Embryonic facial prominence (tissue), 1 donor: ENCODE data around the gene GNB5.
"Not testable (repeated sequence)": the region's sequence is repeated elsewhere in the genome, so short reads cannot be mapped to it uniquely, and the experiment has no call there.

Experiments
- DNase-seq: peaks from one replicate; pipeline ENCODE4 v3.0.0-alpha.2; 2016; ENCODE audit errors: extremely low spot score

Gene GNB5

DNA sequence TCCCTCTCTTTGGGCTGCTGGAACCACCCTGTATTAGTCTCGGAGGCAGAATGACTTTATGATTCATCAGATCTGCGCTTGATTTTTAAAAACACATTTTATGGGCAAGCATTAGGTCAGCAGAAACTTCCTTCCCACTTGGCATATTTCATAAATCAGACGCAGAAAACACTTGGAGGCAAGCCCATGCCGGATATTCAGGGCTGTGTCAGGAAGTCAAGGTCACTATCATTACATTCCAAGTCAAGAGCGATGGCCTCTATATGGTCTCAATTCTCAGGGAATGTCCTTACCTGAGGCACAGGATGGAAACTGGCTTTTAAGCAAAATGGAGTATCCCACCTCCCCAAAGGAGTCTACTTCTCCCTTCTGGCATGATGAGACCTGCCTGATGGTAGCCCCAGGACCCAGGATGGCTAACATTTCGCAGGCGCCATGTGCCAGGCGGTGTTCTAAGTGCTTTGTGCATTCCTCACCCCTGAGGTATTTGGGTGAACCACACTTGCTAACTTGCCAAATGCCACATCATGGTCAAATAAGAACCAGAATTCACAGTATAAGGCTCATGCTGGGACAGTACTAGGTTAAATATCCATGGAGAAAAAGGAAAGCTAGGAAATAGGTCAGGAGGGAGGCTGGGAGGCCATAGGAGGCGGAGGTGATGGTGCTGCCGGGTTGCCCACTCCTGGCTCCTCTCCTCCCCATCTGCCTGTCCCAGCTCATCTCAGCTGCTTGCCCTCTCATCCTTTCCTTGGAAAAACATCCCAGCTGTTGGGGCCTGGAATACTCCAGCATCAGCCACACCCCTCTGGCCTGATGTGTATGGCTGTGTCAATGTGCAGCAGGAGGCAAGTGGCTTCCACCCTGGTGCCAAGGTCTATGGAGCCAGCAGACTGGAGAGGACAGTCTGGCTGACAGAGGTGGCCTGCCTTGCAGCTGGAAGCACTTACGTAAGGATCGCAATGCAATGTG is 97.4 kb downstream of the GNB5 start:
- DNase-seq: no peak

DNA sequence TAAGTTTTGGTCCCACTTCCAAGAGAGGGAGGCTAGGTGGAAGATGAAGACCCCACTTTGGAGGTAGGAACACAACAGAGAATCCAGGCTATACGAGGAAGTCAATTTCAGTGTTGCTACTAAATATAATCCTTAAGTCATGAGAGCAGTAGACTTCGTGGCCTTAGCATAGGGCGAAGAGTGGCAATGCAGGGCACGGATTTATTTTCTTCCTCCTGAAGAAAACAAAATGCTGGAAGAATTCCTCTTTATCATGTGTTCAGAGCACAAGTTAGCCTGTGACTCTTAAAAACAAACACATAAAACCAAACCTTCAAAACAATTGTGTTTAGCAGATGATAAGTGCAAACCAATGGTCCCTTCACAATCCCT is 98.0 kb downstream of the GNB5 start:
- no peak for DNase-seq

DNA sequence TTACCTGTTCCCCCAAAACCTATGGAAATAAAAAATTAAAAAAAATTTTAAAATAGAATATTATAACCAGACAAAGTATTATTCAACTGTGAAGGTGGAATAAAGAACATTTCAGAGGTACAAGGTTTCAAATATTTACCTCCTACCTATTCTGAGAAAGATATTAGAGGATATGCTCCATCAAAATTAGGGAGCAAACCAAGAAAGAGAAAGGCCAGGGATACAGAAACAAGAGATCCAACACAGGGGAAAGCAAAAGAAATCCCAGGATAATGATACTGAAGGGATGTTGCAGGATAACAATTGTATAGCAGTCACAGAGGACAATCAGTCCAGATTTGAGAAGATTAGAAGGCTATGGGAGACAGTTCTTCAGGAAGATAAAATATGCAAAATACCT is 101.0 kb downstream of the GNB5 start:
- no peak for DNase-seq

DNA sequence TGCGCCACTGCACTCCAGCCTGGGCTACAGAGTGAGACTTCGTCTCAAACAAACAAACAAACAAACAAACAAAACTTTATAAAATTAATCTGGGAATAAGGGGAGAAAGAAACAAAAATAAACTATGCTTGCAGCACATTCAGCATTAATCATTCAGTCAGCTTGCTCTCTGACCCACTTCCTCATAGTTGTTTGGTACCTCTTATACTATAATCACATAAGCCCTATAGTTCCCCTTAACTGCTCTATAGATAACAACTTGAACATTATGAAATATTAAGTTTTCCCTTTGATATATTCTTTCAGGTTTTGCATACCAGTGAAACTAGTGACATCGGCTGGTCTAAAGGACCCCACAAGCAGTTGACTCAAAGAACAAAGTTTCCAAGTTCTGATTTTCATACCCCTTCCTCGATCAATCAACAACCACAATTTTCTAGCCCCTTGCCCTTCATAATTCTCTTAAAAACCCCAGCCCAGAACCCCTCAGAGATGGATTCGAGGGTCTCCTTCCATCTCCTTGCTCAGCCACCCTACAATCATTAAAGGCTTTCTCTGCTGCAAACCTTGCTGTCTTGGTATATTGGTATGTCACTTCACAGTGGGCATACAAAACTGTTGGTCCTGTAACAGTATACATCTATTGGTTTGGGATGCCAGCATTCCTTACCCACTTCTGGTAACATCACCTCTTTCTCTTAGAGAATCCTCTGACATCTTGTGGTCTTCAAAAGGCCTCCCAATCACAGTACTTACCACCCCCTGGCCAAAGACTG is 105.0 kb downstream of the GNB5 start:
- DNase-seq: no peak

DNA sequence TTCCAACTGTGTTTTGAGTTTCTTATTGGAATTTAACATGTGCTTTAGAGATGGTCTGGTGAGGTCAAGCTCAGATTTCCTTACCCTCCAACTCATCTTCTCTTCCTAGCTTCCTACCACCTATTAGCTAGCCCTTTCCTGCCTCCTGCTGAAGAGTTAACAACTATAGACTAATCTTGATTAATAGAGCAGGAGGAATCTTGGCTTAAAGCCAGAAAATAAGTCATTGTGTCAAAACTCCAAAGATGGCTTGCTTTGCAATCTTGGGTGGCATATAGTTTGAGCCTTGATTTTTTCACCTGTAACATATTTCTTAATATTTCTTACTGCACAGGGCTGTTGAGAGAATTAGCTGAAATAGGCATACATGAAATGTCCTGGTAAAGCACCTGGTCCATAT is 105.9 kb downstream of the GNB5 start:
- DNase-seq: no peak

DNA sequence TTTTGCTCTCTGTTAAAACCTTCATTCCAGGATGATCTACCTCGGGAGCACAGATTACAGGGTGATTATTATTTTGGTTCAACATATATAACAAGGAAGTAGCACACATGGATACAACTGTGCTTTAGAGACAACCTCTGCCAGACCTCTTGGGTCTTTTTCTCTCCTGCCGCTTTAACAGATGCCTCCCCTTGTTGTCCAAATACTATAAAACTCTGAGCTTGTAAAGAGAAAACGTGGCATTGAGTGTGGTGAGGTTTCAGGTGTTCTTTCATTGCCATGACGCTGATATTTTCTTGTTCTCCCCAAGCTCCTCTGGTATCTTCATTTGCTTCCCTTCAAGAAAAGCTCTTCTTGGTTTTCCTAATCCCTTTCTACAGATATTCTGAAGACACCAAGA is 107.6 kb downstream of the GNB5 start:
- no peak for DNase-seq

DNA sequence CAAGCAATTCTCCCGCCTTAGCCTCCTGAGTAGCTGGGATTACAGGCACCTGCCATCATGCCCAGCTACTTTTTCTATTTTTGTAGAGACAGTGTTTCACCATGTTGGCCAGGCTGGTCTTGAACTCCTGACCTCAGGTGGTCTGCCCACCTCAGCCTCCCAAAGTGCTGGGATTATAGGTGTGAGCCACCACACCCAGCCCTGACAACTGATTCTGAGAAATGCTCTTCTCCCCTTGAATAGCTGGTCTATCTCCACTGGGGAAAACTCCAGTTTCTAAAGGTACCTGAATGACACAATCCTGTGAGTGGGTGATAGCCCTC is 108.2 kb downstream of the GNB5 start:
- DNase-seq: not testable (repeated sequence)

DNA sequence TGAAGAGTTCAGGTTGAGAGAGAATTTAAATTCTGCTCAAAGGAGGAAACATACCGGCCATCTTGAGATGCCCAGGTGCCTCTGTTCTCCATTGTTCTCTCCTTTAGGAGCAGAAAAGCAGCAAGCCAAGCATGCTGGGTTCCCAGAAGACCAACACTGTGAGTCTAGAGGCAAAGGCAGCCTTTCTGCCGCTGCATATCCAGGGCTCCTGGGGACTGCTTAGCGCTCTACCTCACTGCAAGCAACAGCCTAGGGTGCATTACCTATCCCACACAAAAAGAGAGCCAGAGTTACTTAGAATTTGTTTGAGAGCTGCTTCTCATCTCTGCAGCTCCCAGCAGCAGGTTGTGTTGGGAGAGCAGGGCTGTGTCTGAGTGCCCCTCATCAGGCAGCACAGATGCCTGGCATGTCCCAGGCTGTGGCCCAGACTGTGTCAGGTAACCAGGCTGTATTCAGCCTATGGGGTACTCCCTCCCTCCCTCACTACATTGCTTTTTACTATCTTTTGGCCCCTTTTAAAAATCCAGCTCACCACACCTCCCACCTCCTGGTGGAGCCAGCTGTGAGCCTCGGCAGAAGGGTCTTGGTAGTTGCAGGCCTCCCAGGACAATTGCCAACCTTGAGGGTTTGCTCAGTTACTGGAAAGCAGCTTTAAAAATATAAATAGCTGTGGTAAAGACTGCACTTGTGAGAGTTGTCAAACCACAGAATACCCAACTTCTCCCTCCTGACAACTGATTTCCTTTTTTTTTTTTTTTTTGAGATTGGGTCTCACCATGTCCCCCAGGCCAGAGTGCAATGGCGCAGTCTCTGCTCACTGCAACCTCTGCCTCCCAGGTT is 108.8 kb downstream of the GNB5 start:
- no peak for DNase-seq

DNA sequence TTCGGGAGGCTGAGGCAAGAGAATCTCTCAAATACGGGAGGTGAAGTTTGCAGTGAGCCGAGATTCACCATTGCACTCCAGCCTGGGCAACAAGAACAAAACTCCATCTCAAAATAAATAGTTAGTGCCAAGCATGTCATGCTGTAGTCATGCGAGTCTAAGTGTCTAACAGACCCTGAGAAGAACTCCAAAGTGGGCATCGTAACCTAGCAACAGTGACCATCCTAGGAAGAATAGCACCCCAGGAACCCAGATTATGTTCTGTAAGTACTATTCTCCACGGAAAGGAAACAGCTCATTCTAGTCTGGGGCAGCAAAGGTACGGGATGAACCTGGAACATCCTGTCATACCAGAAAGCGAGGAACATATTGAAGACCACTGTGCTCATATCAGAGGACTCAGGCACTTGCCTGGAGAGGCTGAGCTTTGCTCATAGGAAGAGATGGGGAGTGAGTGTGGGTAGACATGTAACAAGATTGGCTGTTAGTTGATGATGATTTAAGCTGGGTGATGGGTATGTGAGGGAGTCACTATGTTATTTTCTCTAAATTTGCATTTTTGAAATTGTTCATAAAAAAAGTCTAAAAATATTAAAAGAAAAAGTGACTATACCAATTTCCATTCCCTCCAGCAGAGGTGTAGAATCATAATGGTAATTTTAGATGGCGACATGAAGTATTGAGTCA is 110.3 kb downstream of the GNB5 start:
- DNase-seq: no peak

DNA sequence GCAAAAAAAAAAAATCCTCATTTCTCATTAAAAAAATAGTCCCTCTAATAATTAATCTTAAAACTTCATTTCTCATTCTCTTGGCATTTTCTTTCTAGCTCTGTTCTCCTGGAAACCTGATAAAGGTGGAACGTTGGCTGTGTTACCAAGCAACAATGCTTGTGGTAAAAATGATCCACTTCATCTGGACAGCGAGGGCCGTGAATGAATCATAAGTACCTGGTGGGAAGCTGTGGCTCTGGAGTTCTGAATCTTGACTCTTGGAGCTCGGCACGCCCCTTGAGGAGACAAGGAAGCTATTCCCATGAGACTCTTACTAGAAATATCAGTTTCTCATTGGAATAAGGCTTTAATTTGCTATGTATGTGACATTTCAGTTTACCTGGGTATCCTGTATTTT is 111.2 kb downstream of the GNB5 start:
- no peak for DNase-seq

DNA sequence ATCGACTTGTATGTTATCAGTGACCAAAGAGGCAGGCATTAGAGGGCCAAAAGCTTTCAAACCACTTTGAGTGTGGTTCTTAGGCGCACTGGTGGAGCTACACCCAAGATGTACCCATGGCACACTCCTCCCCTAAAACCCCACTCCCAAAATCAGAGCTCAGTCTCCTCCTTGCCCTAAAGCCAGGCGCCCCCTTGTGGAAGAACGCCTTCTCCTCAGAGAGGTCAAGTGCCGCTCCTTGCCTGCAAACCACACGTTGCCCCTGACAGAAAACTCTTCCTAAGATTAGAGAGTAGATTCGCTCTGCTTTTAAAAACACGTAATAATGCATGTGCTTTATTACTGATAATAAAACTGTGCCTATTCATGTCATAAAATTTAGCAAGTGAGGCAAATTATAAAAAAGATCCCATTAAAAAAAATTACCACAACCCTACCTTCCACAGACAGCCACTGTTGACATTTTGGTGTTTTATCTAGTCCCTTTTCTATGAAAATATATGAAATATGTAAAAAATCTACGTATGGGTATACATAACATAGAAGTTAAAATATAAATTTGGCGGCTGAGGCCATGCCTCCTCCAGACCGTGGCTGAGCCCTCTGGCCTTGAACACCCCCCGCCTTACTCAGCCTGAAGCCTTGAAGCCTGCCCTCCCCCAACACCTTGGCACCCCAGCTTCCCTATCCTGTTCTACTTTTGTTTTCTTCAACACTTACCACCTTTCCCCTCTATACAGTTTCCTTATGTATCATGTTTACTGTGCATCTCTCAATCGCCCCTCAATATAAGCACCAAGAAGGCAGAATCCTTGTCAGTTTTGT is 112.1 kb downstream of the GNB5 start:
- no peak for DNase-seq

DNA sequence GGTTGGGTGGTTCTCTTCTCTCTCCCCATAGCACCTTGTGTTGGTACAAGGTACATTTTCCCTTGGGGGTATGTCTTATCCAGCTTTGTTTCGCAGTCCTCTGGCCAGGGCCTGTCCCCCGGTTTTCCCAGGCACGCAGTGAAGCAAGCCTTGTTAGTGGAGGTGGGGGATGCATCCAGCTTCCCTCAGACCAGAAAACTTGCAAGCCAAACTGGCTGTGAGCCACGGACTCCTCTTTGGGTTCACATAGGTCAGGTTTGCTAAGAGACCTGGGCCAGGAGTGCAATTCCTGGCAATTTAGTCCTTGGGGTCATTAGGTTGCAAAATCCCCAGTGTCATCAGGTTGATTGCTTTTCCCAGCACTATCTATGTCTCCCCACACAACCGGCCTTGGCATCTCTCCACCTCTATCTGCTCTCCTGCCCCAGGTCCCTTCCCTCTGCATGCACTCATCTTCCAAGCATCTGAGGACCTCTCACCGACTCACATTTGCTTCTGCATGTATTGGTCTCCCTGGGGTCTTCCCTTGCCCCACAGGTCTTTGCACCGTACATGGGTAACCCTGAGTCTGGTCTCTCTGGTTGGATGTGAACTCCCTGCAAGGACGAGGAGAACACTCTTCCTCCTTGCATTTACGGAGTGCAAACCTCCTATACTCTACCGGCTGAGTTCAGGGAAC is 112.9 kb downstream of the GNB5 start:
- DNase-seq: no peak

DNA sequence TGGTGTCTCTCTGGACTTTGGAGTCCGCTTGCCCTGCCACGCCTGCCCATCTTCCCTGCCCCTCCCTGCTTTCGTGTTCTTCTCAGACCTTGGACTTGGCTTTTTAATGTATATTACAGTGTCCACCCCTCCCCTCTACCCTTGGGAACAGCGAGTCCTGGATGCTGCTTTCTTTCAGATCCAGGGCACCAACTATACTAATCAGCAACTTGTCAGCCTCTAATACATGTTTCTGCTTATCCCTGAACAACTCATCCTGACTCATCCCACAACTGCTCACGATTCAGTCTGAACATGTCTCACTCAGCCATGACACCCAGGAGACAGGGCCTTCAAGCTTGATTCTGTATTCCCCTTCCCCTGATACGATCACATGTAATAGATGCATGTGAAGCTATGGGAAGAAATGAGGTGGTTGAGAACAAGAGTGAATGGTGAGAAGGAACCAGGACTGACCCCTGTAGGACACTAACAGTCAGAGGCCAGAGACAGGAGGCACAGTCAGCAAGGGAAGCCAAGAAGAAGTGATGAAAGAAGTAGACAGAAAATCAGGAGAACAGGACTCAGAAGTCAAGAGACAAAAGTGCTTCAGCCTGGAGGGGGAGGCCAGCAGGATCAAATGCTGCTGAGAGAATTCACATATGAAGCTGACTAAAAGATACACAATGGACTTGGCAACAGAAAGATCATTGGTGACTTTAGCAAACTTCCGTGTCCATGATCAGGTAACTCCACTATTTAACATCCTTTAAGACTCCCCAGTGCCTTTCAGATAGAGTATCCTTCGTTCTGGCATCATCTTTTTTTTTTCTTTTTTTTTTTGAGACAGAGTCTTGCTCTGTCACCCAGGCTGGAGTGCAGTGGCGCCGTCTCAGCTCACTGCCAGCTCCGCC is 114.1 kb downstream of the GNB5 start:
- DNase-seq: no peak

DNA sequence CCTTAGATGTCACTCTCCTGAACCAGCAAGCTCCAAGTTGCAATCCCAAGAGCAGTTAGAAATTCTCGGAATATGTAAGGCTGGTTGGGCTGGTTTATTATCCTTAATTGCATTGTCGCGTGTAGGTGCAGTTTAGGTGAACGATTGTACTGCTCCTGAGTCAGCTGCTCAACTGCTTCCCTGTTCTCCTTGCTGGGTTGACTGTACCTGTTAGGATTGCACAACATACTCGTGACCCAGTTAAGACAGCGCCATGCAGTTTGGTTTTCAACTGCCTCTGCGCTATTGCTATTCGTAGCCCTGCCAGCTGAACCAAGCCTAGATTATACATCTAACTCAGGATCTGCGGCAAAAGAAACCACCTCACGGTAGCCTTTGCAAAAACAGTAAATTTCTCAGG is 119.6 kb downstream of the GNB5 start:
- DNase-seq: no peak

DNA sequence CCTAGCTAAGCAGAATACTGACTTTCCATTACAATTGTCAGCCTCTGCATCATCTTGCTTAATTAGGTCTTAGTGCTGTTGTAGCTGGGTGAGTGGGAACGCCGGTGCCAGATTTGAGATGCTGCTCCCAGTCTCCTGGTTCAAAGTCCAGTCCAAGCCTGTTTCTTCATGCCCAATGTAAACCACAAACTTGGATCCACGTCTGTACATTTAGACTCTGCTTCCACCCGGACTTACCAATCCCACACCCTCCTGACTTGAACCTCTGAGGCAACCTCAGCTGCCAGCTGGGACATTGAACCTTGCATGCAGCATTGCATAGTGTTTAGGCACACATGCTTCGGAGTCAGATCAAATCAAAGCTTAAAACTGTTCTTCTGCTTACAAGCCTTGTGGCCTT is 121.6 kb downstream of the GNB5 start:
- no peak for DNase-seq

DNA sequence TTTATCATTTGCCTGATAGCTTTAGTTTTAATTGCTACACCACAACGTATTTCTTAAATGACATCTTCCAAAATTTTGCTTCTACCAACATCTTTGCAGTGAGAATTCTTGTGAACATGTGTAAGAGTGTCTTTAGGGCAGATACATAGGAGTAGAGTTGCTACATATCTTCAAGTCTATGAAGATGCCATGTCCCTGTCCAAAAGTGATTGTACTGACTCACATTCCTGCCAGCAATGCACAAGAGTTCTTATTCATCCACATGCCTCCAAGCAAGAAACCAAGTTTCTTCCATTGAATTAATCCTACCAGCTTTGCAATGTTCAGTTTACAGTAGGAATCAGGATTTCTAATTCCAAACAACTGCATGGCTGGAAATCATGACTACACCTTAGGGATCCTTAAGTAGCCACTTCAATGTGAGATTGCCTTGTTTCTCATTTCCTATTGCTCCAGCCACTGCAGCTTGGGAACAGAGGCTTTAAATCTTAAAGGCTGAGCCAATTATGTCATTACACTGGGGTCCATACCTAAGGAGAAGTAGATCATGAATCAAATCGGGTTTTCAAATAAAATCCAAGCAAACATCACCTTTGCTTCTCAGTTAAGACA is 123.1 kb downstream of the GNB5 start:
- DNase-seq: no peak

DNA sequence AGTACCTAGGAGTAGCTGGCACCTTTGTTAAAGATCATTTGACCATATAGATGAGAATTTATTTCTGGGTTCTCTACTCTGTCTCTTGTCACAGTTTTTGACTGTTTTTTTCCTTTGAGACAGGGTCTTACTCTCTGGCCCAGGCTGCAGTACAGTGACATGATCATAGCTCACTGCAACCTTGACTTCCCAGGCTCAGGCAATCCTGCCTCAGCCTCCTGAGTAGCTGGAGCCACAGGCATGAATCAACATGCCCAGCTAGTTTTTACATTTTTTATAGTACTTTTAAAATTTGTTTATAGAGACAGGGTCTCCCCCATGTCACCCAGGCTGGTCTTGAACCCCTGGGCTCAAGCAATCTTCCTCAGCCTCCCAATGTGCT is 123.7 kb downstream of the GNB5 start:
- DNase-seq: no peak

DNA sequence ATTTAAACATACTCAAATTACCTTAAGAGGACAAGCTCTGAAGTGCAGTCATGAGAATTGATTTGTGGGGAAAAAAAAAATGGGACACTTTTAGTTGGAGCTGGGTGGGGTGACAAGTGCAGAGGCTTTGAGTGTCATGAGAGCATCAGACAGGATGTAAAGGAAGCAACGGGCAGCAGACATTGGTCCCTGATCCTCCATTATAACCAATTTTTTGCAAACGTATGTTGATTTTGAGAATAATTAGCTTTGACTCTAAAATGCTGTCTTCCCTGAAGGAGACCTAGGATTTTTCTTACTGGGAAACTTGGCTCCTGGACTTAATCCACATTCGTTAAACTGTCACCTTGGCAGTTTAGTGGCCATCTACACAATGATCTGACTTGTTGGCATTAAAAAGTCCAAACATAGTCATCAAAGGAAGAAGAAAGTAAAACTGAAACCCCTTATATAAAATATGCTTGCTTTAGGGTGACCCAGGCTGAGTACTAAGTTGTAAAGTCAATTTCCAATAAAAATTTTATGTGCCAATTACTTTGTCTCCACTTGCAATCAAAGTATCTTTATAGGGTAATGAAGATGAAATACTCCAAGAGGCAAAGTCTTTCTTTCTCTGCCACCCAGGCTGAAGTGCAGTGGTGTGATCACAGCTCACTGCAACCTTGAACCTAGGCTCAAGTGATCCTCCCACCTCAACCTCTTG is 124.2 kb downstream of the GNB5 start:
- DNase-seq: no peak
